ENCODE results near the gene TCF19. TPM values are rescaled to one million over a fixed set of nuclear protein-coding genes. Genes with fewer than 3 reads are reported as not detected.

TCF19 gene
- total RNA-seq, 1 experiment from 2014 or later, result 15.0 TPM

DNA sequence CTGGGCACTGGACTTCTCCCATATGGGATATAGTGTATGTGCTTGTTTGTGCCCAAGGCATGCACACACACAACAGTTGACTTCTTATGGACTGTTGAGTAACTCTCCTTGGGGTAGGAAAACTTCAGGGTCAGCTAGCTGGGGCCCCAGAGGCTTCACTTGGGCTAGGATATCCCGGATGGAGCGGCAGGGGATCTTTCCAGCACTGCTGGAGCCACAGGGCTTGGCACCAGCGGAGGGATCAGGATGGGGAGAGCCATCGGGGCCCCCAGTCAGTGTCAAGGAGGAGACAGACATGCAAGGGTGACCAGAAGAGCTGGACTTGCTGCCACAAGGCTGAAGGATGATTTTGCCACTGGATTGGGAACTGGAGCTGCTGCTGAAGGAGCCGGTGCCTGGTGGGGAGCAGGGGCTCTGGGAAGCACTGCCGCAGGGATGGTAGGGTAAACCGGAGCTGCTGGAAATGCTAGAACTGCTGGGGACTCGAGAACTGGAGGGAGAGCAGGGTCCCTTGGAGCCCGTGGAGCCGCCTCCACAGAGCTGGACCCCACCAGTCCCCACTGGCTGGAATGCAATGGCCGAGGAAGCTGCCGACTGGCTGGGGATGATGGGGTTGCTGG lies 42.3 kb upstream of the TCF19 start:
- Histone ChIP-seq H2BK20ac (ENCODE audit: low read depth, low read length, poor library complexity, severe bottlenecking) (no peak overlapping the region), H2AFZ (ENCODE audit: low read length) (no peak overlapping the region), H4K5ac (ENCODE audit: insufficient read length, low read depth, low read length) (no peak overlapping the region), H2BK12ac (ENCODE audit: insufficient read length, low read depth, low read length) (no peak overlapping the region), H3K23me2 (ENCODE audit: insufficient read length, low read depth, low read length, poor library complexity, severe bottlenecking) (no peaks in the 10 kb centered on the region), H3K27me3 (ENCODE audit: insufficient read depth, low read length) (no peaks in the 10 kb centered on the region), H3K9ac (ENCODE audit: extremely low read depth, insufficient read length, low read length) (no peak overlapping the region), H3K14ac (ENCODE audit: insufficient read depth, low read length) (no peak overlapping the region), H3K4ac (ENCODE audit: low read depth, low read length) (no peak overlapping the region), H3K9me3 (ENCODE audit: control insufficient read depth, low read depth, low read length) (no peaks in the 10 kb centered on the region), H3K79me1 (ENCODE audit: insufficient read depth, low read depth, low read length, poor library complexity, severe bottlenecking) (no peaks in the 10 kb centered on the region), H2BK120ac (ENCODE audit: low read depth, low read length, poor library complexity, severe bottlenecking) (no peak overlapping the region), H2BK15ac (ENCODE audit: low read depth, low read length) (no peak overlapping the region), H2BK5ac (ENCODE audit: insufficient read length, low read length) (no peak overlapping the region), H3K79me2 (ENCODE audit: insufficient read depth, low read length) (no peaks in the 10 kb centered on the region), H4K20me1 (ENCODE audit: control insufficient read depth, insufficient read depth, insufficient read length) (no peaks in the 10 kb centered on the region), H2AK5ac (ENCODE audit: insufficient read length, low read length) (no peak overlapping the region), H3K23ac (ENCODE audit: insufficient read length, low read depth, low read length) (no peak overlapping the region), H4K8ac (replicated peaks; ENCODE audit: insufficient read length, low read depth, low read length) (no peak overlapping the region), H3K27ac (ENCODE audit: insufficient read length, low read depth, low read length) (no peak overlapping the region), H3K56ac (ENCODE audit: insufficient read length, low read depth, low read length) (no peak overlapping the region), H4K91ac (ENCODE audit: insufficient read length, low read depth, low read length) (no peak overlapping the region), H3K4me2 (ENCODE audit: insufficient read depth, insufficient read length, low read length) (no peak overlapping the region), H3K4me1 (ENCODE audit: insufficient read depth, low read length) (0 out of 2 replicates have a peak, but pooled peaks cover 7% of the 10 kb centered on the region), H3T11ph (ENCODE audit: low read length) (no peak overlapping the region), H3K18ac (ENCODE audit: insufficient read length, low read depth, low read length) (no peak overlapping the region)
- Mint-ChIP-seq H3K27me3 (ENCODE audit: low read depth) (peaks cover 44% of the 10 kb centered on the region), H3K4me3 (no peak overlapping the region), H3K4me1 (peaks cover 32 to 41% of the 10 kb centered on the region in 2 experiments), H3K36me3 (ENCODE audit: insufficient read depth in 1 of 3, low read depth in 3 of 3) (no peaks in the 10 kb centered on the region), H3K27ac (peak overlapping the region in 1 of 3 experiments; percentile 55; a peak in 2 of 7 replicates), H3K9me3 (no peaks in the 10 kb centered on the region)
- WGBS (ENCODE audit: extremely low coverage, insufficient read length, low lambda C conversion rate), result no CpG with 5 or more reads among the region's 12 CpGs
- TF ChIP-seq, protein P1, sequence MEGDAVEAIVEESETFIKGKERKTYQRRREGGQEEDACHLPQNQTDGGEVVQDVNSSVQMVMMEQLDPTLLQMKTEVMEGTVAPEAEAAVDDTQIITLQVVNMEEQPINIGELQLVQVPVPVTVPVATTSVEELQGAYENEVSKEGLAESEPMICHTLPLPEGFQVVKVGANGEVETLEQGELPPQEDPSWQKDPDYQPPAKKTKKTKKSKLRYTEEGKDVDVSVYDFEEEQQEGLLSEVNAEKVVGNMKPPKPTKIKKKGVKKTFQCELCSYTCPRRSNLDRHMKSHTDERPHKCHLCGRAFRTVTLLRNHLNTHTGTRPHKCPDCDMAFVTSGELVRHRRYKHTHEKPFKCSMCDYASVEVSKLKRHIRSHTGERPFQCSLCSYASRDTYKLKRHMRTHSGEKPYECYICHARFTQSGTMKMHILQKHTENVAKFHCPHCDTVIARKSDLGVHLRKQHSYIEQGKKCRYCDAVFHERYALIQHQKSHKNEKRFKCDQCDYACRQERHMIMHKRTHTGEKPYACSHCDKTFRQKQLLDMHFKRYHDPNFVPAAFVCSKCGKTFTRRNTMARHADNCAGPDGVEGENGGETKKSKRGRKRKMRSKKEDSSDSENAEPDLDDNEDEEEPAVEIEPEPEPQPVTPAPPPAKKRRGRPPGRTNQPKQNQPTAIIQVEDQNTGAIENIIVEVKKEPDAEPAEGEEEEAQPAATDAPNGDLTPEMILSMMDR (conservative IDR thresholded peaks at IDR 0.05), result no peak
- DNase-seq, result no peak

All from H9 (cell line).